ENCODE data around the gene LRRTM4. TPM values are rescaled to one million over a fixed set of nuclear protein-coding genes. Genes with fewer than 3 reads are reported as not detected.

The LRRTM4 gene
- total RNA-seq, 1 experiment from 2014 or later, result 12.0 TPM

GRCh38 chr2:77566582-77566981 is 44.4 kb upstream of the LRRTM4 start:
- H2AK5ac ChIP-seq (ENCODE audit: insufficient read length, low read length), result no peak overlapping the region
- H2BK120ac ChIP-seq (ENCODE audit: low read depth, low read length, poor library complexity, severe bottlenecking), result no peak overlapping the region
- Mint-ChIP-seq H3K27me3 (ENCODE audit: low read depth) (no peaks in the 10 kb centered on the region), H3K9me3 (peaks cover 0 to 3% of the 10 kb centered on the region in 2 experiments; a peak in 2 of 5 replicates), H3K36me3 (ENCODE audit: insufficient read depth in 1 of 3, low read depth in 3 of 3) (peaks cover 0 to 4% (median 0%) of the 10 kb centered on the region in 3 experiments; a peak in 1 of 7 replicates), H3K27ac (no peak overlapping the region), H3K4me3 (no peak overlapping the region), H3K4me1 (peaks cover 8 to 23% of the 10 kb centered on the region in 2 experiments)
- no peak overlapping the region for H3K14ac ChIP-seq (ENCODE audit: insufficient read depth, low read length)
- H4K20me1 ChIP-seq (ENCODE audit: control insufficient read depth, insufficient read depth, insufficient read length), result no peaks in the 10 kb centered on the region
- H3K9me3 ChIP-seq (ENCODE audit: control insufficient read depth, low read depth, low read length), result no peaks in the 10 kb centered on the region
- no peaks in the 10 kb centered on the region for H3K79me1 ChIP-seq (ENCODE audit: insufficient read depth, low read depth, low read length, poor library complexity, severe bottlenecking)
- DNase-seq, result no peak
- H3K23me2 ChIP-seq (ENCODE audit: insufficient read length, low read depth, low read length, poor library complexity, severe bottlenecking), result no peaks in the 10 kb centered on the region
- no CpG with 5 or more reads among the region's 3 CpGs for WGBS (ENCODE audit: extremely low coverage, insufficient read length, low lambda C conversion rate)
- no peak overlapping the region for H4K8ac ChIP-seq (replicated peaks; ENCODE audit: insufficient read length, low read depth, low read length)
- no peak overlapping the region for H3K4ac ChIP-seq (ENCODE audit: low read depth, low read length)
- H3K4me1 ChIP-seq (ENCODE audit: insufficient read depth, low read length), result no peaks in the 10 kb centered on the region; the same call in 1 of the 2 replicates
- no peaks in the 10 kb centered on the region for H3K27me3 ChIP-seq (ENCODE audit: insufficient read depth, low read length)
- H3K23ac ChIP-seq (ENCODE audit: insufficient read length, low read depth, low read length), result no peak overlapping the region
- H2AFZ ChIP-seq (ENCODE audit: low read length), result no peak overlapping the region
- TF ChIP-seq CTCF (conservative IDR thresholded peaks at IDR 0.05), result no peak
- no peak overlapping the region for H3K9ac ChIP-seq (ENCODE audit: extremely low read depth, insufficient read length, low read length)
- no peaks in the 10 kb centered on the region for H3K79me2 ChIP-seq (ENCODE audit: insufficient read depth, low read length)
- no peak overlapping the region for H4K5ac ChIP-seq (ENCODE audit: insufficient read length, low read depth, low read length)
- H2BK15ac ChIP-seq (ENCODE audit: low read depth, low read length), result no peak overlapping the region
- H3K18ac ChIP-seq (ENCODE audit: insufficient read length, low read depth, low read length), result no peak overlapping the region
- no peak overlapping the region for H3K4me2 ChIP-seq (ENCODE audit: insufficient read depth, insufficient read length, low read length)
- H2BK5ac ChIP-seq (ENCODE audit: insufficient read length, low read length), result no peak overlapping the region
- H2BK20ac ChIP-seq (ENCODE audit: low read depth, low read length, poor library complexity, severe bottlenecking), result no peak overlapping the region
- H3T11ph ChIP-seq (ENCODE audit: low read length), result no peak overlapping the region
- no peak overlapping the region for H4K91ac ChIP-seq (ENCODE audit: insufficient read length, low read depth, low read length)
- no peak overlapping the region for H2BK12ac ChIP-seq (ENCODE audit: insufficient read length, low read depth, low read length)
- H3K56ac ChIP-seq (ENCODE audit: insufficient read length, low read depth, low read length), result no peak overlapping the region
- H3K27ac ChIP-seq (ENCODE audit: insufficient read length, low read depth, low read length), result no peak overlapping the region
